ENCODE data around the gene TACC2. TPM values are rescaled to one million over a fixed set of nuclear protein-coding genes. Genes with fewer than 3 reads are reported as not detected.

TACC2 gene
- total and polyA plus RNA-seq, 9 of the 15 experiments (the other 6 are each of a cell fraction or from before 2014, with no cell fraction given), result under 0.01 to 0.35 (median 0.03) TPM; not detected in 6

DNA sequence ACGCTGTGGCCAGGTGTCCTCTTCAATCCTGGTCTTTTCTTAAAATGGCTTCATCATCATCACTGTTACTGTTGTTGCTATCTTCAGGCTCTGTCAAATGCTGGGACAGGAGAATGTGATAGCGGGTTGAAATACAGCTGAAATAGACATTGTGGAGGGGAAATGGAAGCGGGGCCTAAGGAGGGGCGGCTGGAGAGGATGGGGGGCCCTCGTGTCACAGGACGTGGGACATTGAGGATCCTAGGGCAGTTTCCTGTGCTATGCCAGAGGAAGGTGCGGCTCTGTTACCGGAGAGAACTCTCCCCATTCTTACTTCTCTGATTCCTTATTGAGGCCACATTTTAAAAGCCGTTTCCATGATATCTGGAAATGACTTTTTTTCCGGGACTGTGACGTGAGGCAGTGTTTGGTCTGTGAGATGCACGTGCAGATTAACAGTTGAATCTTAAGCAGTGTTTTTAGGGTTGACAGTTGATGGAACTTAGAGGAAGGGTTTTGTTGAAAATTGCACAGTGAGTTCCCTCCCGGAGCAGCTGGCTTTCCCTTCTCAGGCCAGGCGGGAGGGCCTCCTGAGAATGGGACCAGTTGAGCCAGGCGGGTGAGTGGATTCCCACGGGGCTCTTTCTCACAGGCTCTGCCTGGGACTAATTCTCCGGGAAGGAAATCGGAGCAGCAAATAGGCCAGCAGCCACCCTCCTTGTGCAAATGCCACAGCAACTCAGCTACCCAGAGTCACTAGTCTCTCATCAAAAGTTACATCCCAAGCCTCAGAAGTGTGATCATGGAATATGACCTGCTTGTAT lies 125.2 kb downstream of the TACC2 start:
- TF ChIP-seq, protein P1, sequence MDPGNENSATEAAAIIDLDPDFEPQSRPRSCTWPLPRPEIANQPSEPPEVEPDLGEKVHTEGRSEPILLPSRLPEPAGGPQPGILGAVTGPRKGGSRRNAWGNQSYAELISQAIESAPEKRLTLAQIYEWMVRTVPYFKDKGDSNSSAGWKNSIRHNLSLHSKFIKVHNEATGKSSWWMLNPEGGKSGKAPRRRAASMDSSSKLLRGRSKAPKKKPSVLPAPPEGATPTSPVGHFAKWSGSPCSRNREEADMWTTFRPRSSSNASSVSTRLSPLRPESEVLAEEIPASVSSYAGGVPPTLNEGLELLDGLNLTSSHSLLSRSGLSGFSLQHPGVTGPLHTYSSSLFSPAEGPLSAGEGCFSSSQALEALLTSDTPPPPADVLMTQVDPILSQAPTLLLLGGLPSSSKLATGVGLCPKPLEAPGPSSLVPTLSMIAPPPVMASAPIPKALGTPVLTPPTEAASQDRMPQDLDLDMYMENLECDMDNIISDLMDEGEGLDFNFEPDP (CRISPR knock-in tag; IDR thresholded peaks at IDR 0.05), result no peak
- TF ChIP-seq MYNN (IDR thresholded peaks at IDR 0.05), result no peak
- no peak for TF ChIP-seq MYNN (CRISPR knock-in tag; IDR thresholded peaks at IDR 0.05)
- no peak for TF ChIP-seq POU5F1 (IDR thresholded peaks at IDR 0.05; ENCODE audit: borderline replicate concordance, low read depth, low read length, partially characterized antibody)
- TF ChIP-seq, protein P2, sequence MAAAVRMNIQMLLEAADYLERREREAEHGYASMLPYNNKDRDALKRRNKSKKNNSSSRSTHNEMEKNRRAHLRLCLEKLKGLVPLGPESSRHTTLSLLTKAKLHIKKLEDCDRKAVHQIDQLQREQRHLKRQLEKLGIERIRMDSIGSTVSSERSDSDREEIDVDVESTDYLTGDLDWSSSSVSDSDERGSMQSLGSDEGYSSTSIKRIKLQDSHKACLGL (CRISPR knock-in tag; IDR thresholded peaks at IDR 0.05; ENCODE audit: borderline replicate concordance, poor library complexity, severe bottlenecking), result no peak
- no peak for TF ChIP-seq HMG20A (CRISPR knock-in tag; conservative IDR thresholded peaks at IDR 0.05)
- no peak for TF ChIP-seq HNRNPLL (IDR thresholded peaks at IDR 0.05; ENCODE audit: low read depth, low read length, poor library complexity, severe bottlenecking)
- TF ChIP-seq DNMT1 (IDR thresholded peaks at IDR 0.05), result no peak
- TF ChIP-seq ZNF282 (CRISPR knock-in tag; IDR thresholded peaks at IDR 0.05), result no peak
- TF ChIP-seq, protein P3, sequence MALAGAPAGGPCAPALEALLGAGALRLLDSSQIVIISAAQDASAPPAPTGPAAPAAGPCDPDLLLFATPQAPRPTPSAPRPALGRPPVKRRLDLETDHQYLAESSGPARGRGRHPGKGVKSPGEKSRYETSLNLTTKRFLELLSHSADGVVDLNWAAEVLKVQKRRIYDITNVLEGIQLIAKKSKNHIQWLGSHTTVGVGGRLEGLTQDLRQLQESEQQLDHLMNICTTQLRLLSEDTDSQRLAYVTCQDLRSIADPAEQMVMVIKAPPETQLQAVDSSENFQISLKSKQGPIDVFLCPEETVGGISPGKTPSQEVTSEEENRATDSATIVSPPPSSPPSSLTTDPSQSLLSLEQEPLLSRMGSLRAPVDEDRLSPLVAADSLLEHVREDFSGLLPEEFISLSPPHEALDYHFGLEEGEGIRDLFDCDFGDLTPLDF (CRISPR knock-in tag; IDR thresholded peaks at IDR 0.05), result no peak
- TF ChIP-seq SMAD3 (CRISPR knock-in tag; conservative IDR thresholded peaks at IDR 0.05), result no peak
- no peak for TF ChIP-seq GTF2A2 (tag; IDR thresholded peaks at IDR 0.05)
- Histone ChIP-seq H3K79me2 (ENCODE audit: control insufficient read depth, insufficient read depth, low read length) (no peaks in the 10 kb centered on the region), H2AFZ (ENCODE audit: low read depth, low read length) (no peak overlapping the region), H3K4me1 (replicated peaks in 1 of 2; ENCODE audit: control insufficient read depth in 2 of 2, insufficient read depth in 2 of 2, low read length in 2 of 2) (peaks cover 0 to 16% of the 10 kb centered on the region in 2 experiments; a peak in 2 of 5 replicates), H3K9ac (ENCODE audit: insufficient read depth in 1 of 2, low read depth in 2 of 2, low read length in 2 of 2) (no peak overlapping the region), H3K27me3 (ENCODE audit: control insufficient read depth in 2 of 2, insufficient read depth in 2 of 2, low read length in 2 of 2) (peaks cover 9 to 53% of the 10 kb centered on the region in 2 experiments; a peak in 4 of 5 replicates), H3K36me3 (ENCODE audit: control insufficient read depth, insufficient read depth, low read length) (no peaks in the 10 kb centered on the region), H3K9me3 (replicated peaks; ENCODE audit: control insufficient read depth, insufficient read depth, low read depth, low read length) (no peaks in the 10 kb centered on the region), H3K4me3 (no peak overlapping the region), H3K27ac (ENCODE audit: extremely low read depth, low read depth, low read length) (no peak overlapping the region), H4K20me1 (replicated peaks; ENCODE audit: control insufficient read depth, insufficient read depth, low read length) (no peaks in the 10 kb centered on the region), H3K4me2 (ENCODE audit: insufficient read depth, low read length) (no peak overlapping the region), H3K9me1 (ENCODE audit: control insufficient read depth, insufficient read depth, low read length) (no peaks in the 10 kb centered on the region)
- in situ Hi-C loops (cut with MboI), result no loop called here
- DNase-seq (ENCODE audit: extremely low read depth in 1 of 4, low spot score in 3 of 4) (no peak), FAIRE-seq (no peak), ATAC-seq (no peak)
- POLR2A ChIA-PET, result no interaction called here
- CTCF ChIA-PET (ENCODE audit: low intra/inter-chr PET ratio), result no interaction called here
- no TSS peak for BruUV-seq (replicated peaks)
- intact Hi-C loops (cut with micrococcal nuclease), result loop anchor here (10.0 kb wide), 1 partner anchor 59 kb away; no protein-coding TSS in a partner anchor
- 3% methylated on average over 16 of the region's 18 CpGs for WGBS (ENCODE audit: insufficient coverage, low coverage, missing lambda C conversion rate)
